Prostate gland (tissue), 2 donors: Measurements from ENCODE around the gene MYBPC2. TPM values are rescaled to one million over a fixed set of nuclear protein-coding genes. Genes with fewer than 3 reads are reported as not detected.

Experiments
- DNase-seq: peaks from one replicate; pipeline ENCODE4 v3.0.0-alpha.2; 2019; ENCODE audit warnings: low spot score
- H3K27ac ChIP-seq, 2 donors: fragments of 200-600 bp; sonication (generic); 2 replicates each; pipeline ENCODE4 v1.5.1; 2017 to 2019
- H3K27me3 ChIP-seq: fragments of 200-600 bp; sonication (generic); replicated peaks from 2 replicates; pipeline ENCODE4 v1.5.1; 2019; ENCODE audit not compliant: insufficient read depth
- H3K36me3 ChIP-seq, 2 donors: fragments of 200-600 bp; sonication (generic); 1 replicate in 1 of 2; 2 replicates in 1 of 2; pipeline versions ENCODE4 v1.5.1 to v1.8.1; 2017 to 2019
- H3K4me1 ChIP-seq: fragments of 200-600 bp; sonication (generic); replicated peaks from 2 replicates; pipeline ENCODE4 v1.5.1; 2019
- H3K4me3 ChIP-seq, 2 donors: fragments of 200-600 bp; sonication (generic); 2 replicates each; pipeline ENCODE4 v1.5.1; 2017 to 2019
- H3K9me3 ChIP-seq: fragments of 200-600 bp; sonication (generic); 2 replicates; pipeline ENCODE4 v1.5.1; 2017
- CTCF ChIP-seq, 4 experiments: fragments of 200-600 bp in 2 of 4; fragments of 450-650 bp in 2 of 4; sonication (generic) in 2 of 4; IDR thresholded peaks; 1 replicate in 3 of 4; 2 replicates in 1 of 4; pipeline ENCODE4 v1.5.1; 2016 to 2019; ENCODE audit warnings: antibody characterized with exemption in 4 of 4, mild to moderate bottlenecking in 2 of 4, moderate library complexity in 2 of 4
- POLR2A ChIP-seq: fragments of 450-650 bp; IDR thresholded peaks from one replicate; pipeline ENCODE4 v1.6.1; 2016; ENCODE audit warnings: antibody characterized with exemption, mild to moderate bottlenecking
- POLR2AphosphoS5 ChIP-seq: sonication (generic); formaldehyde crosslinking; IDR thresholded peaks from one replicate; pipeline ENCODE4 v1.6.1; 2017; ENCODE audit warnings: antibody characterized with exemption
- WGBS: methylation state at CpG from one replicate; pipeline ENCODE4 v1.1.5; 2018; 5-methylcytosine and 5-hydroxymethylcytosine counted together
- intact Hi-C: fragments of 100-400 bp; cut with DNase I; formaldehyde crosslinking; loops from one replicate; pipeline ENCODE4 v1.14.2; 2022
- total RNA-seq, 2 donors: library from RNA; depleted of rRNA; stranded (reverse); fragments of >200 nt; gene quantifications; one replicate each; pipeline ENCODE4 v1.1.0, GENCODE V29; 2016

Gene MYBPC2
- total RNA-seq, 2 donors from 2014 or later, result 0.09 to 0.34 TPM

DNA sequence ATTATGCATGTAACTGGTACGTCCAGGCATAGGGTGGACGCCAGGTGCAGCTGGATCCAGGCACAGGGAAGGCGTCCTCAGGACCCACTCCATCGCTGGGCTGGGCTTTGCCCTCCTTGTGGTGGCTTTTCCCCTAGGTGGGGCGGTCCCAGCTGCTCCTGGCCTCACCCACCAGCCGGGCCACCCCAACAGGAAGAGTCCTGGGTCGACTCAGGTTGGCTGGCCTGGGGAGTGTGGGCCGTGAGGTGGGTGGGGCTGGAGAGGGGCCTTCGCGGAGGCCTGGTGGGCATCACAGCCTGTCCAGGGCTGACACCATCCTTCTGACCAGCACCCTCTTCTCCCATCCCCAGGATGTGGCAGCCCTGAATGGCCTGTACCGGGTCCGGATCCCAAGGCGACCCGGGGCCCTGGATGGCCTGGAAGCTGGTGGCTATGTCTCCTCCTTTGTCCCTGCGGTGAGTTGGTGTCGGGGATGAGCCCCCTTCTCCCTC, 47.1 kb downstream of the MYBPC2 start:
- whole genome bisulfite sequencing, result 91% methylated on average over 11 of the region's 16 CpGs
- no peak for DNase-seq
- Histone ChIP-seq H3K27me3 (no peaks in the 10 kb centered on the region), H3K36me3 (peaks cover 0 to 16% of the 10 kb centered on the region in 2 donors), H3K9me3 (no peaks in the 10 kb centered on the region), H3K4me1 (peaks cover 4% of the 10 kb centered on the region), H3K27ac (no peak overlapping the region), H3K4me3 (no peak overlapping the region)
- TF ChIP-seq POLR2AphosphoS5 (no peak), POLR2A (no peak), CTCF (IDR thresholded peaks at IDR 0.05) (no peak)
- intact Hi-C loops, result no loop called here

- Histone ChIP-seq H3K36me3 (peaks cover 0 to 16% of the 10 kb centered on the region in 2 donors), H3K9me3 (no peaks in the 10 kb centered on the region), H3K27ac (no peak overlapping the region), H3K27me3 (no peaks in the 10 kb centered on the region), H3K4me1 (peaks cover 4% of the 10 kb centered on the region), H3K4me3 (no peak overlapping the region)
- WGBS, result 84% methylated on average over 36 of the region's 37 CpGs
- no peak for DNase-seq
- intact Hi-C loops, result no loop called here
- TF ChIP-seq CTCF (IDR thresholded peaks at IDR 0.05) (no peak), POLR2AphosphoS5 (no peak), POLR2A (no peak)
These were observed 47.8 kb downstream of the MYBPC2 start for GRCh38 chr19:50480281-50481111.

DNA sequence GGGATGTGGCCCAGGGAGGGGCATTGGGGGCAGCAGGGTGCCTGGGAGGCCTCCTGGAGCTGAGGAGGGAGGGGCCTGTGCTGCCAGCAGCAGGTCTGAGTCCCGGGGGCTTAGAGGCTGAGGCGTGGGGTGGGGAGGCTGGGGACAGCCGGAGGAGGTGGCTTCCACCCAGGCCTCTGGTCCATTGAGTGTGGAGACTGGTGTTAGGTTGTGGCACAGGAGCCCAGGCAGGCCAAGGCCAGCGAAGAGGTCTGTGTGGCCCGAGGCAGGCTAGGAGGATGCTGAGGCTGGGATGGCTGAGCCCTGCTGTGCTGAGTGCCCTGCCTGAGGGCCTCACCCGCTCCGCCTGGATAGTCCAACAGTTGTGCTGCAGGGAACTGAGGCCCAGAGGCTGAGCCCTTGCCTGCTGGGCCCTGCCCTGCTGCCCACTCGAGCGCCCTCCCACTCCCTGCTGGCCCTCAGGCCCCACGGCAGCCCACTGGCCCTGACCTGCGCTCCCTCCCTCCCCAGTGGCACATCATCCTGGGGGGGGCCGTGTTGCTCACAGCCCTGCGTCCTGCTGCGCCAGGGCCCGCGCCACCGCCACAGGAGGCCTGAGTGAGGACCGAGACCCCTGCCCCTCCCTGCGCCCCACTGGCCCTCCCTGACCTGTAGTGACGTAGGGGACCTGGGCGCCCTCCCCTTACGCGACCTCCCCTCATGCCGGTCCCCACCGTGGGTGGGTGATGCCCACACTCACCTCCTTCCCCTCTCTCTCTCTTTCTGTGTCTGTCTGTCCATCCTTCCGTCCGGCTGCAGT, 48.9 kb downstream of the MYBPC2 start:
- H3K36me3 ChIP-seq, result peaks cover 0 to 16% of the 10 kb centered on the region in 2 donors
- TF ChIP-seq CTCF (IDR thresholded peaks at IDR 0.05), result no peak
- TF ChIP-seq POLR2AphosphoS5, result no peak
- no peak for TF ChIP-seq POLR2A
- H3K27ac ChIP-seq, result no peak overlapping the region
- intact Hi-C loops, result no loop called here
- H3K9me3 ChIP-seq, result no peaks in the 10 kb centered on the region
- peaks cover 4% of the 10 kb centered on the region for H3K4me1 ChIP-seq
- WGBS, result 89% methylated on average over 27 of the region's 27 CpGs
- no peaks in the 10 kb centered on the region for H3K27me3 ChIP-seq
- no peak overlapping the region for H3K4me3 ChIP-seq
- no peak for DNase-seq

GRCh38 chr19:50482271-50482855, 49.7 kb downstream of the MYBPC2 start:
- Histone ChIP-seq H3K4me1 (peaks cover 2% of the 10 kb centered on the region), H3K27ac (no peak overlapping the region), H3K36me3 (peaks cover 0 to 16% of the 10 kb centered on the region in 2 donors), H3K9me3 (no peaks in the 10 kb centered on the region), H3K27me3 (no peaks in the 10 kb centered on the region), H3K4me3 (no peak overlapping the region)
- intact Hi-C loops, result no loop called here
- DNase-seq, result no peak
- no peak for TF ChIP-seq POLR2AphosphoS5
- TF ChIP-seq POLR2A, result no peak
- TF ChIP-seq CTCF (IDR thresholded peaks at IDR 0.05), result no peak
- WGBS, result 81% methylated on average over 16 of the region's 16 CpGs
